CD4-positive, CD25-positive, alpha-beta regulatory T cell (primary cell): ENCODE measurements around the gene PEAK1. TPM values are rescaled to one million over a fixed set of nuclear protein-coding genes. Genes with fewer than 3 reads are reported as not detected.

Experiments used
- ATAC-seq, 2 donors: fragments of 150-1000 bp; cut with Tn5 transposase; one replicate each; pipeline ENCODE4 v1.10.0; 2021; ENCODE audit warnings: low read depth in 2 of 2, moderate number of reproducible peaks in 2 of 2, moderate library complexity in 1 of 2
- DNase-seq, 3 donors: peaks; one replicate each; pipeline versions ENCODE4 v3.0.0 to v3.0.0-alpha.2; 2012 to 2022; ENCODE audit warnings: mixed read lengths in 1 of 3
- H3K27ac ChIP-seq: one replicate; pipeline ENCODE4 v1.7.0; 2013; ENCODE audit warnings: mild to moderate bottlenecking, low read length; ENCODE audit not compliant: insufficient read depth, poor library complexity, severe bottlenecking
- H3K27me3 ChIP-seq: one replicate; pipeline ENCODE4 v1.7.0; 2013; ENCODE audit warnings: low read length; ENCODE audit not compliant: control insufficient read depth, insufficient read depth
- H3K36me3 ChIP-seq: one replicate; pipeline ENCODE4 v1.7.0; 2013; ENCODE audit warnings: mild to moderate bottlenecking, low read length, moderate library complexity; ENCODE audit not compliant: control insufficient read depth, insufficient read depth
- H3K4me1 ChIP-seq: 2 replicates; pipeline ENCODE4 v1.7.0; 2013; ENCODE audit warnings: mild to moderate bottlenecking, low read length; ENCODE audit not compliant: insufficient read depth, control insufficient read depth, poor library complexity, severe bottlenecking
- H3K4me3 ChIP-seq: one replicate; pipeline ENCODE4 v1.7.0; 2013; ENCODE audit warnings: low read depth, mild to moderate bottlenecking, low read length, moderate library complexity
- H3K9me3 ChIP-seq, 2 experiments: 1 replicate in 1 of 2; 2 replicates in 1 of 2; pipeline ENCODE4 v1.7.0; 2013; ENCODE audit warnings: low read length in 2 of 2, mild to moderate bottlenecking in 1 of 2, moderate library complexity in 1 of 2; ENCODE audit not compliant: control insufficient read depth in 2 of 2
- H3K27ac Mint-ChIP-seq, 3 donors: one replicate each; pipeline ENCODE4 v1.8.0; 2020 to 2022; ENCODE audit warnings: mild to moderate bottlenecking in 3 of 3, mixed read lengths in 3 of 3, moderate library complexity in 2 of 3
- H3K27me3 Mint-ChIP-seq: one replicate; pipeline ENCODE4 v1.8.0; 2022; ENCODE audit warnings: mild to moderate bottlenecking, mixed read lengths
- H3K36me3 Mint-ChIP-seq: one replicate; pipeline ENCODE4 v1.8.0; 2020; ENCODE audit warnings: mixed read lengths
- H3K4me1 Mint-ChIP-seq, 4 donors: one replicate each; pipeline ENCODE4 v1.8.0; 2020 to 2022; ENCODE audit warnings: mixed read lengths in 4 of 4, mild to moderate bottlenecking in 1 of 4
- H3K4me3 Mint-ChIP-seq, 4 donors: one replicate each; pipeline ENCODE4 v1.8.0; 2020 to 2022; ENCODE audit warnings: mild to moderate bottlenecking in 4 of 4, mixed read lengths in 4 of 4, moderate library complexity in 3 of 4
- H3K9me3 Mint-ChIP-seq, 7 donors: one replicate each; pipeline ENCODE4 v1.8.0; 2020 to 2022; ENCODE audit warnings: mixed read lengths in 7 of 7, mild to moderate bottlenecking in 3 of 7, moderate library complexity in 2 of 7
- polyA plus RNA-seq, 4 donors: library from polyadenylated mRNA; unstranded; fragments of 300-500 nt; fragmentation: Illumina TruSeq; gene quantifications; one replicate each; pipeline ENCODE4 v1.2.3, GENCODE V29; 2021
- total RNA-seq: library from RNA; stranded (reverse); gene quantifications from one replicate; pipeline ENCODE4 v1.2.3, GENCODE V29; 2022

Gene PEAK1
- total and polyA plus RNA-seq, 5 donors from 2014 or later: 0.15 to 9.6 (median 1.1) TPM

DNA sequence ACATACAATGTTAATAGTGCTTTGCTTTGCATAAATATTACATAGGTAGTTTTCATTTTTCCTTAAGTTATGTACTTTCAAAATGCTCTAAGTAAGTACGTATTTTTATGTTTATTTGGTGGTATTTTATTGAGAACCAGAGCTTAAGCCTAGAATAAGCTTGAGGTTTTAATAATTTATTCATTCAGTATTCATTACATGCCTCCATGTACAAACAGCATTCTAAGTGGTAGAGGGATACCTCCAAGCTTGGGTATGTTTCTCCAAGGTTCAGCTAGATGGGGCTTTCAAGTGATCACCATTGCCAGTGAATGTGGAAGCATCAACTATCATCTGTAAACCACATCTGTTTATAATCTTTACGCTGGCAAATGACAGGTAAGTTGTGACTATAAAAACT lies 52.3 kb downstream of the PEAK1 start:
- Histone ChIP-seq H3K27ac (no peak overlapping the region), H3K4me3 (no peak overlapping the region), H3K9me3 (no peaks in the 10 kb centered on the region), H3K4me1 (no peaks in the 10 kb centered on the region), H3K27me3 (no peaks in the 10 kb centered on the region), H3K36me3 (no peaks in the 10 kb centered on the region)
- H3K27me3 Mint-ChIP-seq: peaks cover 12% of the 10 kb centered on the region
- DNase-seq (no peak), ATAC-seq (no peak)
- H3K36me3 Mint-ChIP-seq: peaks cover 7% of the 10 kb centered on the region
- H3K4me3 Mint-ChIP-seq: no peak overlapping the region
- peaks cover 0 to 6% (median 0%) of the 10 kb centered on the region in 4 donors for H3K4me1 Mint-ChIP-seq
- H3K27ac Mint-ChIP-seq: no peak overlapping the region
- H3K9me3 Mint-ChIP-seq: peaks cover 0 to 3% (median 0%) of the 10 kb centered on the region in 7 donors

DNA sequence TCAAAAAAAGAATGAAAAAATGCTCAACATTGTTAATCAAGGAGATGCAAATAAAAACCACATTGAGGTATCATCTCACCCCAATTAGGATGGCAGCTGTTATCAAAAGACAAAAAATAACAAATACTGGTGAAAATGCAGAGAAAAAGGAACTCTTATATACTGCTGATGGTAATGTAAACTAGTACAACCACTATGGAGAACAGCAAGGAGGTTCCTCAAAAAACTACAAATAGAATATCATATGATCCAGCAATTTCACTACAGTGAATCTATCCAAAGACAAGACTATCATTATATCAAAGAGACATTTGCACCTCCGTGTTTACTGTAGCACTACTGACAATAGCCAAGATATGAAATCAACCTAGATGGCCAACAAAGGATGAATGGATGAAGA lies 58.4 kb downstream of the PEAK1 start:
- H3K27ac ChIP-seq: no peak overlapping the region

DNA sequence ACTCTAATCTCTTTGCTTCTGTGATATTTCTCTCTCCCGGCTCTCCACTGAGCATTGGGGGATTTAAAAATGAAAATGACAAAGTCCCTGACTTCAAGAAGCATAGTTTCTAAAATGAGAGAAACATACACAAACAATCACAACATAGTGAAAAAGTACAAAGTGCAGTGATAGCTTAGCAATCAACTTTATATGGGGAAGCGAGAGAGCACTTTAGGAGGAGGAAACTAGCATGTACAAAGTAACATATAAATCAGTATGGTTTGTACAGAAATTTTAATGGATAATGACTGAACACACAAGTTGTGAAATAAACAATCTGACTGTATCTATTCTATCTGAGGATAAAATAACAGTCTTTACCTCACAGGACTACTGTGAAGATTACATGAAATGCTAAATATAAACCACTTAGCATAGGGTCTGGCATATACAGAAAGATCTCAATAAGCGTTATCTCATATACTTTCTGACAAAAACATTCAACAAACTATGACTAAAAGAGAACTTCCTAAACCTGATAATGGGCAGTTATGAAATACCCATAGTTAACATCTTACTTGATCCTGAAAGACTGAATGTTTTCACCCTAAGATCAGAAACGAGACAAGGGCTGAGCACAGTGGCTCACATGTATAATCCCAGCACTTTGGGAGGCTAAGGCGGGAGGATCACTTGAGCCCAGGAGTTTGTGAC lies 61.2 kb downstream of the PEAK1 start:
- no peak overlapping the region for H3K4me3 Mint-ChIP-seq
- ATAC-seq (no peak), DNase-seq (no peak)
- H3K36me3 Mint-ChIP-seq: peaks cover 6% of the 10 kb centered on the region
- H3K9me3 Mint-ChIP-seq: peaks cover 0 to 2% (median 0%) of the 10 kb centered on the region in 7 donors
- Histone ChIP-seq H3K27me3 (no peaks in the 10 kb centered on the region), H3K9me3 (no peaks in the 10 kb centered on the region), H3K4me1 (no peaks in the 10 kb centered on the region), H3K4me3 (no peak overlapping the region), H3K27ac (no peak overlapping the region), H3K36me3 (no peaks in the 10 kb centered on the region)
- H3K27me3 Mint-ChIP-seq: no peaks in the 10 kb centered on the region
- H3K27ac Mint-ChIP-seq: no peak overlapping the region
- H3K4me1 Mint-ChIP-seq: peaks cover 0 to 3% (median 0%) of the 10 kb centered on the region in 4 donors

More for the DNA sequence above, 58.4 kb downstream of the PEAK1 start:
- Histone ChIP-seq H3K4me3 (no peak overlapping the region), H3K9me3 (no peaks in the 10 kb centered on the region), H3K27me3 (no peaks in the 10 kb centered on the region), H3K4me1 (no peaks in the 10 kb centered on the region), H3K36me3 (no peaks in the 10 kb centered on the region)
- Mint-ChIP-seq H3K27me3 (no peaks in the 10 kb centered on the region), H3K4me3 (no peak overlapping the region), H3K36me3 (peaks cover 7% of the 10 kb centered on the region), H3K27ac (no peak overlapping the region), H3K4me1 (no peaks in the 10 kb centered on the region), H3K9me3 (peaks cover 0 to 2% (median 0%) of the 10 kb centered on the region in 7 donors)
- ATAC-seq: no peak
- no peak for DNase-seq

DNA sequence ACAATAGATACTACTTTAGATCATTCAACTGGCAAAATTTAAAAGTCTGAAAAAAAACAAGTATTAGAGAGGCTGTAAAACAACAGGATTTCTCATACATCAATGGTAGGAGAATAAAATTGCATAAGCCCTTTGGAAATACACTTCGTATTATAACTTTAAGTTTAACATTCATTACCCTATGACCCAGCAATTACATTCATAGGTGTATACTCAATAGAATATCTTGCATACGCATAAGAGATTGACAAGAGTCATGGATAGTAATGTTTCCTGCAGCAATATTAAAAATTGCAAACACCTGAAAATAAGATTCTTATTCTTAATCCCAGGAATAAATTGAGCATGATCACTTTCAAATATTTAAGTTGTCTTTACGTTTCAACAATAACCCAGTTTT lies 63.6 kb downstream of the PEAK1 start:
- Histone ChIP-seq H3K4me1 (no peaks in the 10 kb centered on the region), H3K27ac (no peak overlapping the region), H3K36me3 (no peaks in the 10 kb centered on the region), H3K4me3 (no peak overlapping the region), H3K27me3 (no peaks in the 10 kb centered on the region), H3K9me3 (no peaks in the 10 kb centered on the region)
- Mint-ChIP-seq H3K4me1 (peaks cover 0 to 4% (median 0%) of the 10 kb centered on the region in 4 donors), H3K27ac (no peak overlapping the region), H3K36me3 (no peaks in the 10 kb centered on the region), H3K27me3 (no peaks in the 10 kb centered on the region), H3K9me3 (no peaks in the 10 kb centered on the region), H3K4me3 (no peak overlapping the region)
- DNase-seq (no peak), ATAC-seq (no peak)

DNA sequence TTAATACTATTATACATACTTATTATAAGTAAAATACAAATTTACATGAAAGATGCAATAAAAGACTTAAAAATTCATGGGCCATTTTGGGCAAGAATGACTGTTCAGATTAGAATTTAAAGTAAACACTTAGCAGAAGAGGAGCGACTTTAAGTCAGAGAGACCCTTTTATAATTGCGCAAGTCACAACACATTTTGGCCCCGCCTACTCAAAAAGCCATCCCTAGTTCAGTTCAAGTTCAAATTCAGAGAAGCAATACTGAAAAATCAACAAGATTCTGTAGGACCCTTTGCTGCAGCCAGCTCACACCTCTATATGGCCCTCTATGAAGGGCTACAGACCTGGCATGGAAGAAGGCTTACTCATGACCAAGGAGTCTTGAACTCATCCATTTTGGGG lies 64.6 kb downstream of the PEAK1 start:
- no peak overlapping the region for H3K27ac ChIP-seq
- no peaks in the 10 kb centered on the region for H3K9me3 ChIP-seq
- H3K4me1 ChIP-seq: no peaks in the 10 kb centered on the region
- no peaks in the 10 kb centered on the region for H3K27me3 Mint-ChIP-seq
- ATAC-seq (no peak), DNase-seq (no peak)
- no peak overlapping the region for H3K4me3 Mint-ChIP-seq
- no peaks in the 10 kb centered on the region for H3K36me3 ChIP-seq
- H3K27ac Mint-ChIP-seq: no peak overlapping the region
- no peaks in the 10 kb centered on the region for H3K9me3 Mint-ChIP-seq
- H3K4me3 ChIP-seq: no peak overlapping the region
- no peaks in the 10 kb centered on the region for H3K27me3 ChIP-seq
- peaks cover 0 to 4% (median 0%) of the 10 kb centered on the region in 4 donors for H3K4me1 Mint-ChIP-seq
- no peaks in the 10 kb centered on the region for H3K36me3 Mint-ChIP-seq

DNA sequence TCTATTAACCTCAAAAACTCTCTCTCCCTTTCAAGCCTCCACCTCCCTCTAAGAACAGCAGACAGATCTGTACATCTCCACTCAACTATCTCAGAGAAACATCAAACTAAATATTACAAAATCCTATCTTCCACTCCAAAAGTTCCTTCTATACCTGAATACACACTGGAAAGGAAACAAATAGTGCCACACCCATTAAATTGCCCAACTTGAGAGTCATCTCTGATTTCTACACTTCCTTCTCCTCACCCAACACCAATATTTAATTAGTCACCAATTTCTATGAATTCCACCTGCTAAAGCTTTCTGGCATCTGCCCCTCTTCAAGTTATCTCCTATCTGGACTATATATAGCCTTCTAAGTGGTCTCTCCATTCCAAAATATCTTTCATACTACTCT lies 65.8 kb downstream of the PEAK1 start:
- DNase-seq: no peak
- Histone ChIP-seq H3K27me3 (no peaks in the 10 kb centered on the region), H3K4me3 (no peak overlapping the region), H3K36me3 (no peaks in the 10 kb centered on the region), H3K27ac (no peak overlapping the region), H3K4me1 (no peaks in the 10 kb centered on the region), H3K9me3 (no peaks in the 10 kb centered on the region)
- Mint-ChIP-seq H3K36me3 (no peaks in the 10 kb centered on the region), H3K4me1 (peaks cover 0 to 4% (median 0%) of the 10 kb centered on the region in 4 donors), H3K27me3 (no peaks in the 10 kb centered on the region), H3K4me3 (no peak overlapping the region), H3K27ac (no peak overlapping the region), H3K9me3 (no peaks in the 10 kb centered on the region)
- ATAC-seq: no peak

DNA sequence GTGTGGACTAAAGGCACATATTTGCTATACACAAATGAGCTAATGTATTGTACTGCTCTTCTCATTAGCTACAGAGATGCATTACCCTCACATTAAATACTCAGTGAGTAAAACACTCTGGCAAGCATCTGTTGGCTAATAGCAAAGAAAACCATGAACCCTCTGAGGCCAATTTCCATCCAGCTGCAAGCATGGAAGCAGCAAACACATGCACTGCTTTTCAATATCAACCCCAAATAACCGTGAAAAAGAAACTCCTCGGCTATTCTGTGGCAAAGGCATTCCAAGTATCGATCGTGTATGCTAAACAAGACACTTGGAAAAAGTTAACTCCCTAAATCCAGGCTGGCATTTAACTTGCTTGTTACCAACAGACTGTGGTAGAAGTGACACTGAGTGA lies 67.0 kb downstream of the PEAK1 start:
- Histone ChIP-seq H3K9me3 (no peaks in the 10 kb centered on the region), H3K36me3 (no peaks in the 10 kb centered on the region), H3K27ac (no peak overlapping the region), H3K4me3 (no peak overlapping the region), H3K4me1 (no peaks in the 10 kb centered on the region), H3K27me3 (no peaks in the 10 kb centered on the region)
- Mint-ChIP-seq H3K27me3 (no peaks in the 10 kb centered on the region), H3K9me3 (no peaks in the 10 kb centered on the region), H3K36me3 (no peaks in the 10 kb centered on the region), H3K27ac (no peak overlapping the region), H3K4me1 (peaks cover 0 to 4% (median 0%) of the 10 kb centered on the region in 4 donors), H3K4me3 (no peak overlapping the region)
- ATAC-seq (no peak), DNase-seq (no peak)

DNA sequence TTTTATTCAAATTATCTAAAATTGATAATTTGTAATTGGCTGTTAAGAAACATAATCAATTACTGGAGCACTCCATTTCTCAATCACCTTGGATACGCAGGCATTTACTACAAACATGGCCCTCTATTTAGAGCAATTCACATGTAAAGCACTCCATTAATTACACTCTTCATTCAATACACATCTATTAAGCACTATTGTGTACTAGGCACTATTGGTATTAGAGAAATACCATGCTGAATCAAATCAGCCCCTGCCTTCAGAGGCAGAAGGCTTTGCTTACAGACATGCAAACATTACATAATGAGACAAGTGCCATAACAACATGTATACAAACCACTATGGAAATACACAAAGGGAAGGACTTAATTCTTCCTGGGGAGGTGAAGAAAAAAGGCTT lies 69.1 kb downstream of the PEAK1 start:
- H3K4me3 ChIP-seq: no peak overlapping the region
- no peak overlapping the region for H3K4me3 Mint-ChIP-seq
- no peak overlapping the region for H3K27ac Mint-ChIP-seq
- H3K9me3 ChIP-seq: no peaks in the 10 kb centered on the region
- DNase-seq (no peak), ATAC-seq (no peak)
- peaks cover 4% of the 10 kb centered on the region for H3K36me3 Mint-ChIP-seq
- H3K9me3 Mint-ChIP-seq: no peaks in the 10 kb centered on the region
- H3K27ac ChIP-seq: no peak overlapping the region
- no peaks in the 10 kb centered on the region for H3K36me3 ChIP-seq
- peaks cover 0 to 4% (median under 1%) of the 10 kb centered on the region in 4 donors for H3K4me1 Mint-ChIP-seq
- no peaks in the 10 kb centered on the region for H3K27me3 Mint-ChIP-seq
- H3K27me3 ChIP-seq: no peaks in the 10 kb centered on the region
- no peaks in the 10 kb centered on the region for H3K4me1 ChIP-seq
